ENCODE data around the gene DISC1. TPM values are rescaled to one million over a fixed set of nuclear protein-coding genes. Genes with fewer than 3 reads are reported as not detected.

The DISC1 gene
- polyA plus RNA-seq, 1 of the 3 experiments (the other 2 are of a cell fraction): 1.7 TPM

- POLR2A ChIA-PET: no interaction called here
- no peak for DNase-seq
- CTCF ChIA-PET: no interaction called here
These were observed 312.1 kb downstream of the DISC1 start for GRCh38 chr1:231938711-231939110.

More at GRCh38 chr1:231938711-231939110, 312.1 kb downstream of the DISC1 start:
- Histone ChIP-seq H3K79me2 (ENCODE audit: insufficient read depth) (no peaks in the 10 kb centered on the region), H3K36me3 (replicated peaks in 1 of 2; ENCODE audit: control insufficient read depth in 1 of 2, insufficient read depth in 2 of 2, low read length in 1 of 2) (no peaks in the 10 kb centered on the region), H3K9me3 (no peaks in the 10 kb centered on the region), H3K27me3 (ENCODE audit: insufficient read depth) (no peaks in the 10 kb centered on the region), H4K20me1 (ENCODE audit: insufficient read depth) (no peaks in the 10 kb centered on the region), H3K4me1 (ENCODE audit: control insufficient read depth in 1 of 2, insufficient read depth in 2 of 2, low read depth in 1 of 2, low read length in 1 of 2) (peaks cover 0 to 49% of the 10 kb centered on the region in 2 experiments; a peak in 3 of 4 replicates), H3K4me3 (ENCODE audit: low read depth in 2 of 2, low read length in 1 of 2) (no peak overlapping the region), H3F3A (replicated peaks; ENCODE audit: insufficient read depth) (no peaks in the 10 kb centered on the region), H3K27ac (ENCODE audit: low read depth in 2 of 2, low read length in 1 of 2) (no peak overlapping the region), H3K9me2 (no peaks in the 10 kb centered on the region), H2AFZ (ENCODE audit: low read depth) (no peak overlapping the region), H3K4me2 (no peak overlapping the region), H3K9ac (no peak overlapping the region)
- WGBS (ENCODE audit: low lambda C conversion rate): 82% methylated on average over 6 of the region's 6 CpGs
- TF ChIP-seq RXRA (IDR thresholded peaks at IDR 0.05; ENCODE audit: borderline replicate concordance, low read depth) (no peak), IRF3 (IDR thresholded peaks at IDR 0.05; ENCODE audit: low read depth, low read length) (no peak), NFIC (IDR thresholded peaks at IDR 0.05; ENCODE audit: borderline replicate concordance) (no peak), FOXJ3 (CRISPR knock-in tag; IDR thresholded peaks at IDR 0.05) (no peak), REST (IDR thresholded peaks at IDR 0.05; ENCODE audit: low read depth, low read length) (no peak), GABPA (IDR thresholded peaks at IDR 0.05; ENCODE audit: low read depth) (no peak), USF2 (IDR thresholded peaks at IDR 0.05; ENCODE audit: borderline replicate concordance, low read depth, low read length) (no peak), YY1 (IDR thresholded peaks at IDR 0.05; ENCODE audit: low read depth) (no peak), POLR2AphosphoS5 (IDR thresholded peaks at IDR 0.05; ENCODE audit: low read depth, low read length) (no peak), GATA2 (CRISPR knock-in tag; IDR thresholded peaks at IDR 0.05) (no peak), RAD21 (IDR thresholded peaks at IDR 0.05; ENCODE audit: low read length) (no peak), MAX (IDR thresholded peaks at IDR 0.05; ENCODE audit: low read depth) (no peak), RFX5 (IDR thresholded peaks at IDR 0.05; ENCODE audit: low read length) (no peak), CTCF (IDR thresholded peaks at IDR 0.05) (no peak), EZH2phosphoT487 (IDR thresholded peaks at IDR 0.05; ENCODE audit: borderline replicate concordance, low read depth) (no peak), NRF1 (IDR thresholded peaks at IDR 0.05; ENCODE audit: low read depth, low read length) (no peak)

Measured in SK-N-SH (cell line).